IPS-11a (cell line): Measurements from ENCODE around the gene IFITM5.
"Not testable (repeated sequence)": the region's sequence is repeated elsewhere in the genome, so short reads cannot be mapped to it uniquely, and the experiment has no call there.

ENCODE experiments used
- H3K4me3 ChIP-seq: one replicate; pipeline ENCODE4 v1.5.1; 2013; ENCODE audit warnings: low read depth, low read length, control low read depth

The IFITM5 gene

GRCh38 chr11:269146-269890 is 30.0 kb downstream of the IFITM5 start:
- no peak overlapping the region for H3K4me3 ChIP-seq

GRCh38 chr11:268716-269145 is 30.6 kb downstream of the IFITM5 start:
- H3K4me3 ChIP-seq = not testable (repeated sequence)

- H3K4me3 ChIP-seq = no peak overlapping the region
These were observed 31.8 kb downstream of the IFITM5 start for GRCh38 chr11:267491-267994.

DNA sequence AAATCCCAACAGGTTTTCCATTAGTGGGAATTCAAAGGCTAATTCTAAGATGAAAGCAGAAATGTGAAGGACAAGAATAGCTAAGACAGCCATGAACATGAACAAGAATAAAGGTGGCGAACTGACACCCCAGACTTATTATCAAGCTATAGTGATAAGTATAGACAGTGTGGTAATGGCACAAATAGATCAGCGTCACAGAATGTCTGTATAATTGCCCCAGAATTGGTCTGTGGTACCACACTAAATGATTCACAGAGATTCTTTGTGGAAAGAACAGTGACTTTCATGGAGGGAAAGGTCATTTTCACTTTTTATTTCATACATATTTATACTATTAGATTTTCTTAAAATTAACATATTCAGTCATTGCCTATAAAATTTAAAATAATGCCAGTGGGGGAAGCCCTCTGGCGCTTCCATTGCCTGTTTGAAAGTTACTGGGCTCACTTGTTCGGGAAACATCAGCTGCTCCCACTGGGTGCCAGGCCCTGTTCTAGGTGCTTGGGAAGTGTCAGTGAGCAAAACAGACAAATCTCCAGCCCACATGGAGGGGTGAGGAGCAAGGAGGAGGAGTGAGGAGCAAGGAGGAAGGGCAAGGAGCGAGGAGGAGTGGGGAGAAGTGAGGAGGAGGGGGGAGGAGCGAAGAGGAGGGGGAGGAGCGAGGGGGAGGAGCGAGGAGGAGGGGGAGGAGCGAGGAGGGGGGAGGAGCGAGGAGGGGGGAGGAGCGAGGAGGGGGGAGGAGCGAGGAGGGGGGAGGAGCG is 32.5 kb downstream of the IFITM5 start:
- H3K4me3 ChIP-seq = no peak overlapping the region

DNA sequence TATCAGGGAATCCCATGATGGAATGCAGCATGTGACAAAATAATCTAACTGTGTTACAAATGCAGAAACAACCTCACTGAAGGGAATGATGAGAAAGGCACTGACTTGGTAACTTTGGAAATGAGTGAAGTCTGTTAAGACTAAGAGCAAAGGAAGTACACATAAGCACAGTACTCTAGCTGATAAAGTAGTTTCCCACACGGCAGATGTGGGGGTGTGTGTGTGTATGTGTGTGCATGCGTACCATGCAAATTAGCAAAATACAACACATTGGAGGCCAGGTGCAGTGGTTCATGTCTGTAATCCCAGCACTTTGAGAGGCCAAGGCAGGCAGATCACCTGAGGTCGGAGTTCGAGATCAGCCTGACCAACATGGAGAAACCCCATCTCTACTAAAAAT is 37.7 kb downstream of the IFITM5 start:
- no peak overlapping the region for H3K4me3 ChIP-seq

GRCh38 chr11:259413-259812 is 39.9 kb downstream of the IFITM5 start:
- no peak overlapping the region for H3K4me3 ChIP-seq

GRCh38 chr11:257766-258493 is 41.4 kb downstream of the IFITM5 start:
- H3K4me3 ChIP-seq = no peak overlapping the region

- no peak overlapping the region for H3K4me3 ChIP-seq
These were observed 42.2 kb downstream of the IFITM5 start for GRCh38 chr11:256952-257737.

DNA sequence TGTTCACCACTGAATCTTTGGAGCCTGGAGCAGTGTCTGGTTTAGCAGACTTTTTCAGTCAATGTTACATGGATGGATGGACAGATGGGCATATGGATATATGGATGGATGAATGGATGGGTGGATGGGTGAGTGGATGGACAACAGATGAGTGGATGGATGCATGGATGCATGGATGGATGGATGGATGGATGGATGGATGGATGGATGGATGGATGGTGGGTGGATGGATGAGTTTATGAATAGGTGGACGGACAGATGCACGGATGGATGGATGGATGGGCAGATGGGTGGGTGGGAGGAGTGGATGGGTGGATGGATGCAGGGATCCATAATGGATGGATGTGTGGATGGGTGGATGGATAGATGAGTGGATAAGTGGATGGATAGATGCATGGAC is 43.5 kb downstream of the IFITM5 start:
- no peak overlapping the region for H3K4me3 ChIP-seq

DNA sequence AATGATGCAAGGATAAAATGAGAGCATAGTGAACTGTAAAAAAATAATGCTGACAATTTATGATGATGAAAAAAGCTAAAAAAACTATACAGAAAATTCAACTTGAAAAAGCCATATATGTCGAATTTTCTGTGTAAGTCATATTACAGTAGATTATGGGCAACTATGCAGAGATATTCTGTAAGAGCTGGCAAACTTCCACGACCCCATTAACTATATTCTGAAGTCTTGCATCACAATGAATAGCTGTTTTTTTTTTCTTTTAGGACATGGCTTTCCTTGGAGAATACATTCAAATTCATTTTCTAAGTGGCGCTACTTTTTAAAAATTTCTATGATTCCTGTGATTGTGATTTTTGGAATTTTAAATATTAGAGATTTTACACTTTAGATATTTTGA is 44.1 kb downstream of the IFITM5 start:
- no peak overlapping the region for H3K4me3 ChIP-seq

- no peak overlapping the region for H3K4me3 ChIP-seq
These were observed 45.4 kb downstream of the IFITM5 start for GRCh38 chr11:253886-254270.

- H3K4me3 ChIP-seq = no peak overlapping the region
These were observed 46.0 kb downstream of the IFITM5 start for GRCh38 chr11:253160-253885.

DNA sequence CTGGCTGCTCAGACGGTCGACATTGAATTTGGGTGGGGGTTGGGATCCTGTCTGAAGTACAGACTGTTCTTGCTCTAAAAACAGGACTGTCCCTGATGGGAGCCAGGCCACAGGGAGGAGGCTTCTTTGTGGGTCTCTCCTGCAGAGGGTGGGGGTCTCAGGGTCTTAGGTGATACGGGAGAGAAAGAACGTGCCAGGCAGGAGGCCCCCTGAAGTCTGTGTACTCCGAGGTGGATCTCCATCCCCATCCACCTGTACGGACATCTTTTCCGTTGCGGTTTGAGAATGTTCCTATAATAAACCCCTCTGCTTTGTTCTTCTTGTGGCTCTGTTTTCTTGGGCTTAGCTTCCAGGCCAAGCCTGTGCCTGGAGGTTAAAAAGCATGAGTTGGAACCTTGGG is 46.7 kb downstream of the IFITM5 start:
- no peak overlapping the region for H3K4me3 ChIP-seq

- no peak overlapping the region for H3K4me3 ChIP-seq
These were observed 47.8 kb downstream of the IFITM5 start for GRCh38 chr11:251550-251949.

DNA sequence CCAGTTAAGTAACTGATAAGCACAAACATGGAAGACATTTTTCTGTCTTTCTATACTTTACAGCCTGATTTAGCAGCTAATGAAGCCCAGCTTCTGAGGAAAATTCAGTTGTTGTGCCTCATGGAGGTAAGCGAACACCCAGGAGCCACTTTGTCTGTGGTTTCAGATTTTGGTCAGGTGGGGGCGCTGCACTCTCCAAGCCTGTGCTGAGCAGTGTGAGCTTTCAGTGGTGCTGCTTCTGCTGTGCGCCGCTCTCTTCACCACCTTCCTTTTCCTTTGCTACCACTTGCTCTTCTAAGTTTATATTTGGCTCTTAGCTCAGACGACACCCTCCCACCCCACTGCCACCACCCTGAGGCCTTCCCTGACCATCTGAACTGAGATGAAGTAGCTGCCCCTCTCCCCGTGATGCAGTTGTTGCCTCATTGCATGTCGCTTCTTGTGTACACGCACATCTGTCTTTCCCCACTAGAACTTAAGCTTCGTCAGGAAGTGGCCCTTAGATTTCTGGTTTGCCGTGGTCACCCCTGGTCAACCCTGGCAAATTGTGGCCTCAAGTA is 48.5 kb downstream of the IFITM5 start:
- H3K4me3 ChIP-seq = no peak overlapping the region

GRCh38 chr11:250274-250673 is 49.1 kb downstream of the IFITM5 start:
- no peak overlapping the region for H3K4me3 ChIP-seq

DNA sequence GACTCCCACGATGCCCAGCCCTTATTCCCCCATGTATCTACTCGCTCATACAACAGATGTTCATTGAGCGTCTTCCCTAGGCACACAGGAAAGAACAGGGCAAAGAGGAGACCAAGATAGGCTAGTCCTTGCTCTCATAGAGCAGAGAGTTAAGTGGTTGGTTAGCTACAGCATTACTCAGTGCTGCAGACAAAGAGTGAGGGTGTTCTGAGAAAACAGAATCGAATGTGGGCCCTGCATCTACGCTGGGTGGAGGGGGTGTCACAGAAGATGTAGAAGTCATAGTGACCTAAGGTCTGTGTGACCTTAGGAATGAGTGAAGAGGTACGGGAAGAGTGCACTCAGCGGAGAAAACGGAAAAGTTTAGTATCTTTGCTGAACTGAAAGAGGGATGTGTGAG is 50.3 kb downstream of the IFITM5 start:
- H3K4me3 ChIP-seq = no peak overlapping the region
